Body of pancreas (tissue), 4 donors: ENCODE data around the gene NPTN.

Experiments used
- POLR2A ChIP-seq, 3 donors: fragments of 450-650 bp; IDR thresholded peaks; one replicate each; pipeline ENCODE4 v1.6.1; 2016; ENCODE audit warnings: antibody characterized with exemption in 3 of 3, mild to moderate bottlenecking in 2 of 3
- TF ChIP-seq, protein P1 (sequence below), 7 experiments: fragments of 450-650 bp in 4 of 7; fragments of 200-600 bp in 3 of 7; sonication (generic) in 3 of 7; IDR thresholded peaks; one replicate each; pipeline ENCODE4 v1.5.1; 2016 to 2019; ENCODE audit warnings: antibody characterized with exemption in 7 of 7

- TF ChIP-seq POLR2A (IDR thresholded peaks at IDR 0.05): no peak
- TF ChIP-seq, protein P1, sequence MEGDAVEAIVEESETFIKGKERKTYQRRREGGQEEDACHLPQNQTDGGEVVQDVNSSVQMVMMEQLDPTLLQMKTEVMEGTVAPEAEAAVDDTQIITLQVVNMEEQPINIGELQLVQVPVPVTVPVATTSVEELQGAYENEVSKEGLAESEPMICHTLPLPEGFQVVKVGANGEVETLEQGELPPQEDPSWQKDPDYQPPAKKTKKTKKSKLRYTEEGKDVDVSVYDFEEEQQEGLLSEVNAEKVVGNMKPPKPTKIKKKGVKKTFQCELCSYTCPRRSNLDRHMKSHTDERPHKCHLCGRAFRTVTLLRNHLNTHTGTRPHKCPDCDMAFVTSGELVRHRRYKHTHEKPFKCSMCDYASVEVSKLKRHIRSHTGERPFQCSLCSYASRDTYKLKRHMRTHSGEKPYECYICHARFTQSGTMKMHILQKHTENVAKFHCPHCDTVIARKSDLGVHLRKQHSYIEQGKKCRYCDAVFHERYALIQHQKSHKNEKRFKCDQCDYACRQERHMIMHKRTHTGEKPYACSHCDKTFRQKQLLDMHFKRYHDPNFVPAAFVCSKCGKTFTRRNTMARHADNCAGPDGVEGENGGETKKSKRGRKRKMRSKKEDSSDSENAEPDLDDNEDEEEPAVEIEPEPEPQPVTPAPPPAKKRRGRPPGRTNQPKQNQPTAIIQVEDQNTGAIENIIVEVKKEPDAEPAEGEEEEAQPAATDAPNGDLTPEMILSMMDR (IDR thresholded peaks at IDR 0.05): no peak
Measured at GRCh38 chr15:73530649-73531048, 102.5 kb downstream of the NPTN start.
